A549 (cell line): ENCODE measurements around the gene SLC25A24. TPM values are rescaled to one million over a fixed set of nuclear protein-coding genes. Genes with fewer than 3 reads are reported as not detected.

Source experiments
- ATAC-seq, 2 experiments: fragments of 200-7000 bp in 1 of 2; fragments of >200 bp in 1 of 2; cut with Nextera tagmentation in 1 of 2; cut with Tn5 transposase in 1 of 2; 3 replicates each; pipeline versions ENCODE4 v1.8.0 to v1.9.1; 2018 to 2020; ENCODE audit warnings: mild to moderate bottlenecking in 1 of 2, moderate library complexity in 1 of 2
- CTCF ChIA-PET: fragments of 300-600 bp; sonication (Branson Sonifier 250); formaldehyde crosslinking; extraction: SDS; loops from one replicate; lab custom pipeline; 2021; ENCODE audit warnings: antibody characterized with exemption, inconsistent platforms; lab: Yijun Ruan, JAX
- POLR2A ChIA-PET: fragments of 350-600 bp; formaldehyde crosslinking; extraction: SDS; loops from one replicate; lab custom pipeline; 2021; ENCODE audit warnings: antibody characterized with exemption, inconsistent platforms; lab: Yijun Ruan, JAX
- DNase-seq, 2 experiments: peaks; one replicate each; pipeline versions ENCODE4 v3.0.0 to v3.0.0-alpha.2; 2011 to 2016; ENCODE audit warnings: low read depth in 1 of 2, low spot score in 1 of 2
- FAIRE-seq: peaks from 2 replicates; lab custom pipeline; 2011; peaks lifted over from hg19 to GRCh38; lab: Jason Lieb, UNC
- H3K27ac ChIP-seq, 2 experiments: fragments of >200 bp; sonication (Bioruptor Twin); formaldehyde crosslinking; 3 replicates each; pipeline ENCODE4 v1.5.1; 2016 to 2017
- H3K4me1 ChIP-seq: fragments of >200 bp; sonication (Bioruptor Twin); formaldehyde crosslinking; 3 replicates; pipeline ENCODE4 v1.6.1; 2016
- H3K4me2 ChIP-seq: fragments of >200 bp; sonication (Bioruptor Twin); formaldehyde crosslinking; 3 replicates; pipeline ENCODE4 v1.6.1; 2016
- H3K4me3 ChIP-seq: fragments of >200 bp; sonication (Bioruptor Twin); formaldehyde crosslinking; 3 replicates; pipeline ENCODE4 v1.5.1; 2016
- H3K9me3 ChIP-seq: fragments of >200 bp; sonication (Bioruptor Twin); formaldehyde crosslinking; 3 replicates; pipeline ENCODE4 v1.6.1; 2016
- CBX2 ChIP-seq: fragments of 200-600 bp; sonication (generic); IDR thresholded peaks from 2 replicates; pipeline ENCODE4 v1.6.1; 2016; ENCODE audit warnings: low read depth, mild to moderate bottlenecking, borderline replicate concordance
- CEBPB ChIP-seq, 2 experiments: fragments of >200 bp in 1 of 2; sonication (Bioruptor Twin) in 1 of 2; formaldehyde crosslinking in 1 of 2; IDR thresholded peaks; 2 replicates each; pipeline ENCODE4 v1.6.1; 2012 to 2016
- CHD2 ChIP-seq: fragments of 150-350 bp; IDR thresholded peaks from 2 replicates; pipeline ENCODE4 v1.6.1; 2014; ENCODE audit warnings: low read length; ENCODE audit not compliant: partially characterized antibody
- CTCF ChIP-seq: fragments of >200 bp; sonication (Bioruptor Twin); formaldehyde crosslinking; IDR thresholded peaks from 3 replicates; pipeline ENCODE4 v1.5.1; 2016
- EHF ChIP-seq: fragments of 250-450 bp; sonication (Bioruptor Pico); IDR thresholded peaks from 2 replicates; pipeline ENCODE4 v1.5.0; 2020; ENCODE audit warnings: mild to moderate bottlenecking
- ELK1 ChIP-seq: fragments of 150-350 bp; IDR thresholded peaks from 2 replicates; pipeline ENCODE4 v1.6.1; 2014; ENCODE audit warnings: low read depth, mild to moderate bottlenecking, low read length
- FOSL2 ChIP-seq, 2 experiments: fragments of 450-650 bp in 1 of 2; fragments of >200 bp in 1 of 2; sonication (Bioruptor Twin) in 1 of 2; formaldehyde crosslinking; IDR thresholded peaks; 2 replicates each; pipeline versions ENCODE4 v1.5.0 to v1.6.1; 2016 to 2020; ENCODE audit warnings: mild to moderate bottlenecking in 1 of 2, moderate library complexity in 1 of 2
- GATA3 ChIP-seq: IDR thresholded peaks from 2 replicates; pipeline ENCODE4 v1.6.1; 2012; ENCODE audit warnings: borderline replicate concordance
- HDAC2 ChIP-seq: fragments of 200-600 bp; sonication (generic); IDR thresholded peaks from 2 replicates; pipeline ENCODE4 v1.6.1; 2016
- HES2 ChIP-seq: fragments of >200 bp; sonication (Bioruptor Twin); formaldehyde crosslinking; IDR thresholded peaks from 2 replicates; pipeline ENCODE4 v1.6.1; 2016
- HEYL ChIP-seq: fragments of 250-450 bp; sonication (Bioruptor Pico); IDR thresholded peaks from 2 replicates; pipeline ENCODE4 v1.8.0; 2021; ENCODE audit warnings: mild to moderate bottlenecking, moderate library complexity
- HOXB5 ChIP-seq: fragments of 250-450 bp; sonication (Bioruptor Pico); IDR thresholded peaks from 2 replicates; pipeline ENCODE4 v1.5.0; 2020; ENCODE audit warnings: mild to moderate bottlenecking, moderate library complexity
- JUNB ChIP-seq: fragments of >200 bp; sonication (Bioruptor Twin); formaldehyde crosslinking; IDR thresholded peaks from 2 replicates; pipeline ENCODE4 v1.6.1; 2016
- KDM1A ChIP-seq: fragments of 200-600 bp; sonication (generic); IDR thresholded peaks from 2 replicates; pipeline ENCODE4 v1.6.1; 2016; ENCODE audit warnings: low read depth, mild to moderate bottlenecking
- MAFK ChIP-seq: fragments of 450-650 bp; IDR thresholded peaks from 2 replicates; pipeline ENCODE4 v1.6.1; 2014; ENCODE audit not compliant: partially characterized antibody
- NFE2L2 ChIP-seq: fragments of 150-350 bp; conservative IDR thresholded peaks from 2 replicates; pipeline ENCODE4 v1.6.1; 2014; ENCODE audit warnings: low read length
- PBX3 ChIP-seq: IDR thresholded peaks from 2 replicates; pipeline ENCODE4 v1.6.1; 2012
- POLR2AphosphoS2 ChIP-seq: conservative IDR thresholded peaks from 2 replicates; pipeline ENCODE4 v1.6.1; 2012; ENCODE audit warnings: low read length, improper control_type of control experiment, inconsistent platforms
- RARB ChIP-seq: fragments of 250-450 bp; sonication (Bioruptor Pico); IDR thresholded peaks from 2 replicates; pipeline ENCODE4 v1.8.0; 2021; ENCODE audit warnings: mild to moderate bottlenecking, moderate library complexity
- RNF2 ChIP-seq: fragments of 200-600 bp; sonication (generic); IDR thresholded peaks from 2 replicates; pipeline ENCODE4 v1.6.1; 2016; ENCODE audit warnings: low read depth, mild to moderate bottlenecking, antibody characterized with exemption, moderate library complexity, borderline replicate concordance
- SREBF2 ChIP-seq: fragments of 450-650 bp; IDR thresholded peaks from 2 replicates; pipeline ENCODE4 v1.6.1; 2014; ENCODE audit warnings: mild to moderate bottlenecking, moderate library complexity
- USF2 ChIP-seq: fragments of 450-650 bp; IDR thresholded peaks from 2 replicates; pipeline ENCODE4 v1.6.1; 2014; ENCODE audit warnings: antibody characterized with exemption
- ZFP36 ChIP-seq: fragments of 450-650 bp; IDR thresholded peaks from 2 replicates; pipeline ENCODE4 v1.6.1; 2014; ENCODE audit warnings: borderline replicate concordance; ENCODE audit not compliant: partially characterized antibody
- WGBS: methylation state at CpG from one replicate; pipeline ENCODE4 v1.1.6; 2017; ENCODE audit errors: missing lambda C conversion rate; 5-methylcytosine and 5-hydroxymethylcytosine counted together
- polyA plus RNA-seq, 4 experiments: library from polyadenylated mRNA; depleted of rRNA in 3 of 4; stranded (reverse); fragments of >200 nt; fragmentation: RNase III in 1 of 4; extraction: RNeasy Plus Mini Kit Qiagen cat#74134 plus additional on column Dnase treatment in 1 of 4; gene quantifications; 2 replicates in 3 of 4; 3 replicates in 1 of 4; pipeline ENCODE4 v1.2.3, GENCODE V29; 2011 to 2017
- TF ChIP-seq, protein P1 (sequence below): fragments of 250-450 bp; sonication (Bioruptor Pico); IDR thresholded peaks from 2 replicates; pipeline ENCODE4 v1.5.0; 2020; ENCODE audit warnings: low read depth, mild to moderate bottlenecking, moderate library complexity
- TF ChIP-seq, protein P2 (sequence below): fragments of 250-450 bp; sonication (Bioruptor Pico); IDR thresholded peaks from 2 replicates; pipeline ENCODE4 v1.5.0; 2021; ENCODE audit warnings: mild to moderate bottlenecking, moderate library complexity, borderline replicate concordance

SLC25A24 gene
- polyA plus RNA-seq, 2 of the 4 experiments (the other 2 are of a cell fraction), result 25.3 to 45.6 TPM

- no peak overlapping the region for H3K4me3 ChIP-seq
- 3% methylated on average over 1 of the region's 1 CpG for WGBS
- DNase-seq (no peak), FAIRE-seq (no peak), ATAC-seq (no peak)
- ChIA-PET CTCF (no interaction called here), POLR2A (no interaction called here)
- H3K4me1 ChIP-seq, result no peaks in the 10 kb centered on the region
- H3K4me2 ChIP-seq, result no peak overlapping the region
- TF ChIP-seq CHD2 (no peak), KDM1A (no peak), GATA3 (no peak), HES2 (no peak), MAFK (no peak), RARB (no peak), CEBPB (IDR thresholded peaks at IDR 0.05) (no peak), NFE2L2 (no peak), HDAC2 (no peak), RNF2 (no peak), SREBF2 (no peak)
- no peaks in the 10 kb centered on the region for H3K9me3 ChIP-seq
- no peak overlapping the region for H3K27ac ChIP-seq
Observed at GRCh38 chr1:108106775-108107174, 93.4 kb downstream of the SLC25A24 start.

GRCh38 chr1:108100148-108100547, 100.0 kb downstream of the SLC25A24 start:
- DNase-seq (no peak), ATAC-seq (no peak), FAIRE-seq (no peak)
- Histone ChIP-seq H3K4me1 (no peaks in the 10 kb centered on the region), H3K4me2 (no peak overlapping the region), H3K27ac (no peak overlapping the region), H3K9me3 (no peaks in the 10 kb centered on the region), H3K4me3 (no peak overlapping the region)
- WGBS, result 56% methylated on average over 1 of the region's 1 CpG
- ChIA-PET POLR2A (no interaction called here), CTCF (no interaction called here)
- no peak for TF ChIP-seq CBX2
- TF ChIP-seq CTCF, result no peak
- TF ChIP-seq JUNB, result no peak
- TF ChIP-seq HDAC2, result no peak
- TF ChIP-seq EHF (CRISPR knock-in tag), result no peak
- TF ChIP-seq POLR2AphosphoS2, result no peak
- TF ChIP-seq HEYL (CRISPR knock-in tag), result no peak

DNA sequence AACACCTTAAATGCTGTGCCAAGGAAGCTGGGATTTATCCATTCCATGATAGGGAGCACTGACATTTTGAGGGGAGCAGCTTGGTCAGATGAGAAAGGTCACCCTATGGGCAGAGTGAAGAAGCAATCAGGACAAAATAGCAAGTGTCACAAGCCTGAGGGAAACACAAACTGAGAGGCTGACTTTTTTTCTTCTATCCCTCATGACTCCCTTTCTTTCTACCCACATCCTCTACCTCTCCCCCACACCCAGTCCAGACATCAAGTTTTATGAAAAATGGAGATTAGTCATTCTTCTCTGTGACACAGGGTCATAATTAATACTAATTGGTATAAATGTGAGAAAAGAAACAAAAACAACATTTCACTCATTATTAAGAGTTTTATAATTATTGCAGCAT, 103.1 kb downstream of the SLC25A24 start:
- no peak for TF ChIP-seq SREBF2
- no peak for TF ChIP-seq USF2
- TF ChIP-seq POLR2AphosphoS2, result no peak
- TF ChIP-seq, protein P1, sequence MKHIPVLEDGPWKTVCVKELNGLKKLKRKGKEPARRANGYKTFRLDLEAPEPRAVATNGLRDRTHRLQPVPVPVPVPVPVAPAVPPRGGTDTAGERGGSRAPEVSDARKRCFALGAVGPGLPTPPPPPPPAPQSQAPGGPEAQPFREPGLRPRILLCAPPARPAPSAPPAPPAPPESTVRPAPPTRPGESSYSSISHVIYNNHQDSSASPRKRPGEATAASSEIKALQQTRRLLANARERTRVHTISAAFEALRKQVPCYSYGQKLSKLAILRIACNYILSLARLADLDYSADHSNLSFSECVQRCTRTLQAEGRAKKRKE (CRISPR knock-in tag), result no peak
- TF ChIP-seq, protein P2, sequence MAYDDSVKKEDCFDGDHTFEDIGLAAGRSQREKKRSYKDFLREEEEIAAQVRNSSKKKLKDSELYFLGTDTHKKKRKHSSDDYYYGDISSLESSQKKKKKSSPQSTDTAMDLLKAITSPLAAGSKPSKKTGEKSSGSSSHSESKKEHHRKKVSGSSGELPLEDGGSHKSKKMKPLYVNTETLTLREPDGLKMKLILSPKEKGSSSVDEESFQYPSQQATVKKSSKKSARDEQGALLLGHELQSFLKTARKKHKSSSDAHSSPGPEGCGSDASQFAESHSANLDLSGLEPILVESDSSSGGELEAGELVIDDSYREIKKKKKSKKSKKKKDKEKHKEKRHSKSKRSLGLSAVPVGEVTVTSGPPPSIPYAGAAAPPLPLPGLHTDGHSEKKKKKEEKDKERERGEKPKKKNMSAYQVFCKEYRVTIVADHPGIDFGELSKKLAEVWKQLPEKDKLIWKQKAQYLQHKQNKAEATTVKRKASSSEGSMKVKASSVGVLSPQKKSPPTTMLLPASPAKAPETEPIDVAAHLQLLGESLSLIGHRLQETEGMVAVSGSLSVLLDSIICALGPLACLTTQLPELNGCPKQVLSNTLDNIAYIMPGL (CRISPR knock-in tag), result no peak
- TF ChIP-seq EHF (CRISPR knock-in tag), result no peak
- TF ChIP-seq HEYL (CRISPR knock-in tag), result no peak
- no peak for TF ChIP-seq ELK1
- no peak for TF ChIP-seq HOXB5 (CRISPR knock-in tag)
- TF ChIP-seq FOSL2 (IDR thresholded peaks at IDR 0.05), result no peak
- TF ChIP-seq FOSL2 (CRISPR knock-in tag; IDR thresholded peaks at IDR 0.05), result no peak
- no peak for TF ChIP-seq ZFP36
- no peak for TF ChIP-seq PBX3
- TF ChIP-seq, all 56 proteins: peak for 0
- Histone ChIP-seq H3K4me3 (no peak overlapping the region), H3K4me1 (no peaks in the 10 kb centered on the region), H3K9me3 (no peaks in the 10 kb centered on the region), H3K4me2 (no peak overlapping the region), H3K27ac (no peak overlapping the region)
- FAIRE-seq (no peak), ATAC-seq (no peak), DNase-seq (no peak)
- ChIA-PET POLR2A (no interaction called here), CTCF (no interaction called here)
